HG03565 (cell line): ENCODE measurements around the gene USB1.
A peak's percentile ranks its signal among the peaks of the same experiment; 100 is the strongest.

ENCODE experiments used
- ATAC-seq: cut with Tn5 transposase; IDR thresholded peaks from one replicate; pipeline ENCODE4 v1.9.1; 2021; ENCODE audit warnings: mild to moderate bottlenecking, moderate library complexity; ENCODE audit not compliant: unreplicated experiment

The USB1 gene, protein sequence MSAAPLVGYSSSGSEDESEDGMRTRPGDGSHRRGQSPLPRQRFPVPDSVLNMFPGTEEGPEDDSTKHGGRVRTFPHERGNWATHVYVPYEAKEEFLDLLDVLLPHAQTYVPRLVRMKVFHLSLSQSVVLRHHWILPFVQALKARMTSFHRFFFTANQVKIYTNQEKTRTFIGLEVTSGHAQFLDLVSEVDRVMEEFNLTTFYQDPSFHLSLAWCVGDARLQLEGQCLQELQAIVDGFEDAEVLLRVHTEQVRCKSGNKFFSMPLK

DNA sequence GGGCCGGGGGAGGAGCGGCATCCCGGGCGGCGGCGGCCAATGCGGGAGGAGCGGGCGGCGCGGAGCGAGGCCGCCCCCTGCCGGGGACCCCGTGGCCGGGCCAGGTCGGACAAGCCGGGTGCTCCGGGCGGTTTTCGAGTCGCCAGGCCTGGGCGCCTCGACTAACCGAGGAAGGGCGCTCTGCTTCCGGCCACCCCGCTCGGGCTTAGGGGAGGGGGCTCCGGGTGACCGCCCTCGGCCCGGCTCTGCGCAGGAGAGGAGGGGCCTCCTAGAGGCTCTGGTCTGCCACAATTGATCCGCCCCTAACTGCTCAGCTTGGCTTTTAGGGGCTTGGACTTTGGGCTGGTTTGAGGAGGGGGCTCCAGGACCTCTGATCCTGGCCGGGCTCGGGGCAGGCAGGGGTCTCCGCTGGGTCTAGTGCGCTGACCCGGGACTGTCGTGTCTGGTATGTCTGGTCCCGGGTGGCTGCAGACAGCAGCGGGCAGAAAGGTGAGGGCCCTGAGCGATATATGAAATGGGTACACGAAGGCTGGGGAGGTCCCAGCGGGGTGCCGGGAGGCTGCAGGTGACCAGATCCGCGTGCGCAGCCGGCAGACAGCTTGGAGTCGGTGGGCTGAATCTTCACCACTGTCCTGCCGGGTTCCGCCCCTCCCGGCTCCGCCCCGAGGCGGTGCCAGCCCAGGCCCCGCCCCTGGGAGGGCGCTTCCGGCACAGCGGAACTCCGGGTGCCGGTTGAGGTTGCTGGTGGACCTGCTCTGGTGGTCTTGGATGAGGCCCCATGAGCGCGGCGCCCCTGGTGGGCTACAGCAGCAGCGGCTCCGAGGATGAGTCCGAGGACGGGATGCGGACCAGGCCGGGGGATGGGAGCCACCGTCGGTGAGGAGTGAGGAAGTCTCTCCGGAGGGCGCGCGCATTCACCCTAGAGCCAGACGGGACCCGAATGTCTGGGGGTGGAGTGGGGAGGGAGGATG, at the start of gene USB1:
Gene USB1, plus strand, starts transcription at position 702 of the 971 bp plus-strand sequence. Its CDS starts 77 bp downstream, at position 779.
- peak; percentile 72 for ATAC-seq

DNA sequence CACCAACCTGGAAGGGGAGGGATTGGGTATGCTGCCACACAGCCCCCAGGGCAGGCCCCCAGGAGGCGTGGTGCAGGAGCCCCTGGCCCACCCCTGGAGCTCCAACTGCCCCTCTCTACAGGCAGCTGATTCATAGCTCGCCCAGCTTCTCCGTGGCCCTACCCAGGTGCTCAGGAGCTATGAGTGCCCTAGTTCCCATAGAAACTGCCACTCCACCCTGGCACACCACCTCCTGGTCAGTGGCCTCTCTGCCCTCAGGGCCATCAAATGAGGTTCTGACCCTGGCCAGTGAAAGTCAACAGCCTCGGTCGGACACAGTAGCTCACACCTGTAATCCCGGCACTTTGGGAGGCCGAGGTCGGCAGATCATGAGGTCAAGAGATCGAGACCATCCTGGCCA, 48.3 kb upstream of the USB1 start:
- ATAC-seq = no peak

DNA sequence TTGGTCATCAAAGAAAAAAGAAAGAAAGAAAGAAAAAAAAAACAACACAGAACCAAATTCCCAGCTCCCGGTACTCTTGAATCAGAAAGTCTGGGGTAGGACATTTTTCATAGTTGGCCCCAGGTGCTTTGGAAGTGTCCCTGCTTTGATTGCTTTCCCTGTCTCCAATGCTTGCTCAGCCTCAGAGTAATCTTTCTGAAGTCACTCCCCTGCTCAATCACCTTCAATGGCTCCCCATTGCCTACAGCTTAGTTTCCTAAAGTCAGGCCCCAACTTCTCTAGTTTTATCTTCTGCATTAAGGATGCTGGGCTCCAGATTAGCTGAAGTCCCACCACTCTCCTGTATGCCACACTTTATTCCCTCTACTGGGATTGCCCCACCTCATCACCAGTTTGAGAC, 47.4 kb upstream of the USB1 start:
- ATAC-seq = no peak

DNA sequence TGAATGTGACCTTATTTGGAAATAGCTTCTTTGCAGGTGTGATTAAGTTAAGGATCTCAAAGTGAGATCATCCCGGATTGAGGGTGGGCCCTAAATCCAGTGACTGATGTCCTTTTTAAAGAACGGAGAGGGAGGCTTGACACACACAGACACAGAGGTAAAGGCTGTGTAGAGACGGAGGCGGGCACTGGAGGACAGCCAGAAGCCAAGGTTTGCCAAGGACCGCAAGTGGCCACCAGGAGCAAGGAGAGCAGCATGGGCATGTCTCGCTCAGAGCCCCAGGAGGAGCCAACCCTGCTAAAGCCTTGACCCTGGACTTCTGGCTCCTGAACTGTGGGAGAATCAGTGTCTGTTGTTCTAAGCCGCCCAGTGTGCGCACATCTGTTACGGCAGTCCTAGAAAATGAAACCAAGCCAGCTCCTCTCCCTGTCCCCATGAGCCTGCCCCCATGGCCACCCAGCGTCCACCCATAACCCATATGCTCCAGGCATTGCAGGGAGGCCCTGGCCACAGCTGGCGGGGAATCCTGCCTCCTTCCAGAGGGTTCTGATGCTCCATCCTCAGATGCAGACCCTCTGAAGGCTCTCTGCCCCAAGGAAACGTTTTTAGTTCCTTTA, 45.5 kb upstream of the USB1 start:
- no peak for ATAC-seq

DNA sequence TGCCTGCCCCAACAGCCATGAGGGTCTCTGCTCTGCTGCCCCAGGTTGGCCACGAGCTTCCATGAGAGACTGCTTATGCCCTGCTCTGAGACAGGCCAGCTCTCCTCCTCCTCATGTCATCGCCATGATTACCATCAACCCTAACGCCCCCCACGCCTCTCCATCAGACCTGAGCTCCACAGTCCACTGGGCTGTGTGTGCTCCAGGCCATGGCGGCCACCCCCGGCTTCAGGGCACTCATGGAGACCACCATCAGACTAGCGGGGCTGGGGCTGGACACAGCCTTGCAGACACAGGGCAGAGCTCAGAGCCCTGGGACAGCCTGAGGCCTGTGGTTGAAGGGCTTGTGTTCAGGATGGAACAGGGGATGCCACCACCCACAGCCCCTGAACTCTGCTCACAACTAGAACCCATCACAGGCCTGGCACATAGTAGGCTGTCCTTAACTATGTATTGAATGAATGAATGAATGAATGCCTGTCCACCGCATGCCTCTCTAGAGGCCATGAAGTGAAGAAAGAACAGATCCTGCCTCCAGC, 44.9 kb upstream of the USB1 start:
- ATAC-seq = no peak

DNA sequence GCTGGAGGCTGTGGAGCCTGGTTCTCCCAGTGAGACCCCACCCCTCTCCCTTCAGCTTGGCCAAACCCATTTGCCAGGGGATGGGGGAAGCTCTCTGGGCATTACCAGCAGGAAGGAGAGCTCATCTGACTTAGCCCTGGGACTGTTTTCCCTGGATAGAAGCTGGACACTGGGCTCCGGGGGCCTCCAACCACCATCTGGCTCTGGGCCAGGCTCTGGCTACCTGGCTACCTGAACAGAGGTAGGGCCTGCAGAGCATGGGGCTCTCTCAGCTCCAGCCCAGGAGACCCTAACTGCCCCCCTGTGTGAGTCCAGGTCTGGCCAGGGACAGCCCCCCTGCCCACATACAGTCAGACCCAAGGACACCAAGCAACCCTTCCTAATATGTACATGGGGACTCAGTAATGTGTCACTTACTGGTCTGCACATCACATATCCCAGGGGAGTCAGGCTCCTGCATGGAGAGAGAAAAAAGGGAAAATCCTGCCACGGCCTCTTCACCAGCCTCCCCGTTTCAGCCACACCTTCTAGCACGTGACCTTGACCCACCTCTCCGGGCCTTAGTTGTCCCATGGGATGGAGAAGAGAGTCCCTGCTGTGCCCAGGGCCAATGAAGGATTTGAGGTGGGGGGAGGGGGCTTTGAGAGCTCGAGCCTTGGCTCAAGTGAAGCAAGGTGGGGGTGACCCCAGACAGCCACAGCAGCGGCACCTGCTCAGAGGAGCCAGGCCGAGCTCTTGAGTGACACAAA, 44.1 kb upstream of the USB1 start:
- ATAC-seq = no peak

DNA sequence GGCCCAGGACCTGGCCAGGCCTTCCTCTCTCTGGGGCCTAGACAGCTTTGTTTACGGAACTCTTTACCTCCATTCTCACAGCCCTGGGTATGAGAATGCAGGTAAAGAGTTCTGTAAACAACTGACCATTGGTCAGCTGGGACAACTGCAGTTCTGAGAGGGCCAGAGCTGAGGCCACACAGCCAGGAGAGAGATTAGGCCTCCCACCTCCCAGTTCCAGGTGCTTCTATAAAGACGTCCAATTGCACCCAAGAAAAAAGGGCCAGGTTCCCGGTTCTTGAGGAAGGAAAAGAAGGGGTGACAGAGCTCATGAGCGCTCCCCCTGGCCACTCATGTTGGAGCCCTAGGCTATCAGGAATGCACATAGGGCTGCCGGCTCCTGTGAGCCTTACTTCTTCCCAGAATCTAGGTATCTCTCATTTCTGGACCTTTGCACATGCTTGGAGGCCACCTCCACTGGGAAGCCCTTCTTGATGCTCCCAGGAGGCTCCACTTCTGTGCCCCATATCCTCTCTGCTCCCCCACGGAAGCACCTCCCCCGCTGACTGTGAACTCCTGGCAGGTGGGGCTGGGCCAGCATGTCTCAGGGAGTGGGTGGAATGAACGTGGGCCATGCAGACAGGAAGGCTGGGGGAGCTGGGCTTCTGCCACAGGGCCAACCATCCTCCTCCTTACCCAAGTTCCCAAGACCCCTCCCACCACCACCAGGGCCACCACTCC, 43.4 kb upstream of the USB1 start:
- no peak for ATAC-seq

DNA sequence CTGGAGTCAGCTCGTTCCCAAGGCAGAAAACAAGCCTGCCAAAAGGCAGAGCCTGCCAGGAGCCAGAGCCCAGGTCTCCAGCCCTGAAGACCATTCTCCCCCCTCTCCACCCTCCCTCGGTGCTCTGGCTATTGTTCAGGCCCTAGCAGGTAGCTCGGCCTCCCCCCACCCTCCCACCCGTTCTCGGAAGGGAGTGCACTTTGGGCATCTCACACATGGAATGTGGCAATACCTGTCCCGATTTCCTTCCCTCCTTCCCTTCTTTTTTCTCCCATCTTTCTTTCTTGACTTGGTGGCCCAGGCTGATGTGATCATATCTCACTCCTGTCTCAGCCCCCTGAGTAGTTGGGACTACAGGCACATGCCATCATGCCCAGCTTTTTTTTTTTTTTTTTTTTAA, 42.7 kb upstream of the USB1 start:
- no peak for ATAC-seq

DNA sequence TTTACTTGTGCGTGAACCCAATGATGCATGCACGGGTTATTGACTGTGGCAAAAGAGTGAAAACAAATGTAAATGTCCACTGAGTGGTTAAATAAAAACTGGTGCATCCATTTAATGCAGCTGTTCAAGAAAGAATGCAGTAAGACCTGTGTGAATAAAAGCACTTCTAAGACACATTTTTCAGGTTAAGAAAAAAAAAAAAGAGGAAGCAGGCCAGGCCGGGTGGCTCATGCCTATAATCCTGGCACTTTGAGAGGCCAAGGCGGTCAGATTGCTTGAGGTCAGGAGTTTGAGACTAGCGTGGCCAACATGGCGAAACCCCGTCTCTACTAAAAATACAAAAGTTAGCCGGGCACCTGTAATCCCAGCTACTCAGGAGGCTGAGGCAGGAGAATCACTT, 42.1 kb upstream of the USB1 start:
- no peak for ATAC-seq

DNA sequence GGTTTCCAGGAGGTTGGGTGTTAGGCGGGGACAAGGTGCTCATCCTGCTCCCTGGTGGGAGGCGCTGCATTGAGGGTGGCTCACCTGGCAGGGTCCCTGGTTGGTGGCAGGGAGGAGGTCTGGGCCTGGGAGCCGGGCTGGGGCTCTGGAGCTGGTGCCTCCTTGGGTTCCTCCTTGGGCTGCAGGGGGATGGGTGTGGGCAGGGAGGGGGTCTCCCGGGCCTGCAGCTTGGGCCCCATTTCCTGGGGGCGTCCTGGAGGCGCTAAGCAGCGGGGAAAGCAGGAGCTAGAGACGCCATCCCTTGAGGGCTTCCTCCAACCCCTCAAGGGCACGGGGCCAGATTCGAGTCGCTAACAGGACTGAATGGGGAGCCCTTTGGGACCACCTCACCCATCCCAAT, 41.4 kb upstream of the USB1 start:
- no peak for ATAC-seq

DNA sequence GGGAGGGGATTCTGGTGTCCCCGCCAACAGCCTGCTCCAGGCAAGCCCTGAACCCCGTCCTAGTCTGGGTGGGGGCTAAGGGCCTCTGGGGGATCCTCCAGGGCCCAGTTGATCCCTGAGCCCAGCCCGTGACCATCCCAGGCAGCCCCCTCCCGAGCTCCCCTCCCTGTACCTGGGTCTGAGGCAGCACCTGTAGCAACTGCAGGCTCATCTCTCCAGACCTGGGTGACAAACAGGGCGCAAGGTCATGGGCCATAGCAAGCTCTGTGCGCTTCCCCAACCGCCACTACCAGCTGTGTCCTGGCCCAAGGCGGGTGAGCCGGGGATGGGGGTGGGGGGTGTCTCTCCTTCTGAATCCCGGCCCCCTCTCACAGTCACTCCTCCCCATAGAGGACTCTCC, 40.9 kb upstream of the USB1 start:
- ATAC-seq = no peak

DNA sequence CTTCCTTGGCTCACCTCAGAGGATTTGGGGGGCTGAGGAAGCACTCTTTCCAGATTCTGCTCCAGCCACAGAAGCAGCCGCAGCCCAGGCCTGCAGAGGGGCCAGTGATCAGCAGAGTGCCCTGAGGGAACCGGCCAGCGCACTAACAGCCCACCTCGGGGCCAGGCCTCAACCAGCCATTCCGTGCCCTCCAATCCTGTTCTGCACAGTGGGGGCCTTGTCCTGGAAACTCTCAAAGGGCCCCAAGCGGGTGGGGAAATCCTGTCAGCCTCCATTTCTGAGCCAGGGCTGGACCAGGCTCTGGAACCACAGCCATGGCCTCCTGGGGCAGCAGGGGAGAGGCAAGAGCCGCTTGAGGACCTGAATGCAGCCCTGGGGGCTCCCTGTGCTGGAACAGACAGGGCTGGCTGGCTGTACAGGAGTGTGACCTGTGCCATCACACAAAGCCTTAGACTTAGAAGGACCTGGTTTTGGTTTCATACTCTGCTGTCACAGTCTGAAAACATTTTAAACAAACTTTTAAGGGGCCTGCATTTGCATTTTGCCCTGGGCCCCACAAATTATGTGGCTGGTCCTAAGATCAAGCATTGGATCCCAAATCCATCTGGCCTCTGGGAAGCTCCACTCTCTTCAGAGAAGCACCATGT, 40.3 kb upstream of the USB1 start:
- ATAC-seq = no peak

DNA sequence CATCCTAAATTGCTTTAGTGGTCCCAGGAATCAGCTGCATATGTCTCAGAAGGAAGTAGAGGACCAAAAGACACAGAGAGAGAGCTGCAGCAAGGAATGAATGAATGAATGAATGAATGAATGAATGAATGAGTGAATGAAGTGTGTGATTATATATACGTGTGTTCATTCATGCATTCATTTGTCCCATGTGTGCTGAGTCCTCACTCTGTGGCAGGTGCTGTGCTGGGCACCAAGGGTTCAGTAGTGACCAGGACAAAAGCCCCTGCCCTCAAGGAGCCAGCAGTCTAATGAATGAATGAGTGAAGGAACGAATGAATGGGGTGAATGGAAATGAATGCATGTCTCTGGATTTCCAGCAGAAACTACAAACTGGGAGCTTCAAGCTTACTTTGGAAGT, 39.7 kb upstream of the USB1 start:
- ATAC-seq = no peak

DNA sequence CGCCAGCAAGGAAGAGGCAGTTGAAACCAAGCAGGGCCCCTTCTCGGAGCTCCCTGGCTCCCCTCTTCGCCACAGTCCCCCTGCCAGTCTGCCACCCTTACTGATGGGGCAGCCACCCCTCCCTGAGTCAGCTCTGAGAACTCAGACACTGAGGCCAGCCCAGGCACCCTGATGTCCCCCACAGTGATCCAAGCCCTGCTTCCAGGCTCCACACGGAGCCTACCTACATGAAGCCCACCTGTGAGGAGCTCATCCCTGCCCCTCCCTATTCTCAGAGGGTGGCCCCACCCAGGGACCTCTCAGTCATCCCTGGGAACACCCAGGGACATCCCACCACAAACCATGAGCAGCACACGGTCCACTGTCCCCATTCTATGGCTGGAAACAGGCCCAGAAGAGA, 39.2 kb upstream of the USB1 start:
- ATAC-seq = no peak

DNA sequence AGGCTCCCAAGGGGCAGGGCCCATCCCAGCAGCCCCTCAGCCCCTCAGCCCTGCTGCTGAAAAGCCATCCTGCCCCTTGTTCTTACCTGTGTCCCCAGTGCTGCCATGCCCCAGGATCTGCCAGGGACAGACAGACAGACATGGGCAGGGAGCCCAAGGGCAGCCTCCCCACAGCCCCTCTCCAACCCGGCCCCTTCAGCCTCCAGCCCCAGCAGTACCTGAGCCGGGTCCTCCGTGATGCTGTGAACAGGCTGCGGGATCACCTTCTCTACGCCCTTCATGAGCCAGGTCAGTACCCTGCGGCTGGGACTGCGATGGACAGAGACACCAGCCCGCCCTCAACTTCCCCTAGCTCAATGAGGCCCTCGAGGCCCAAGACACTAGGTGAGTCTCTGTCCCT, 38.5 kb upstream of the USB1 start:
- ATAC-seq = no peak

DNA sequence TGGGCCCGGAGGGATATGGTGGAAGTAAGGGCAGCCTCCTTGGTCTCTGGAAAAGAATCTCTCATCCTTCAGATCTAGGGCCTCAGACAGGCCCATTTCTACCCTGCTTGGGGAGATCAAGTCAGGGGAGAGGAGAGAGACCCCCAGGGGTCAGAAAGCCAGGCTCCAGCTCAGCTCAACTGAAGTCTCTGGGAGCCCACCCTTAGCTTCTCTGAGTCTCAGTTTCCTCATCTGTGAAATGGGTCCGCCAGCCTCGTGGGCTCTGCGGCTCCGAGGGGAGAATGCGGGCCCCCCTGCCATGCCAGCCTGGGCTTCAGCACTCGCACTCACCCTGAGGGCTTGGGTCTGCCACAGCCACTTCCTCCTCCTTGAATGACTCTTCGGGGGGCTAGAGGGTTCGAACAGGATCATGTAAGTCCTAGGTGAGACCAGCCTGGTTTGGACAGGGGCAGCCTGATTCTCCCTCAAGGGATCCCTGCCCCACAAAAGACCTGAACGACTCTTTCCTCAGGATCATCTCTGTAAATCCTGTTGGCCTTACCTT, 37.0 kb upstream of the USB1 start:
- no peak for ATAC-seq

DNA sequence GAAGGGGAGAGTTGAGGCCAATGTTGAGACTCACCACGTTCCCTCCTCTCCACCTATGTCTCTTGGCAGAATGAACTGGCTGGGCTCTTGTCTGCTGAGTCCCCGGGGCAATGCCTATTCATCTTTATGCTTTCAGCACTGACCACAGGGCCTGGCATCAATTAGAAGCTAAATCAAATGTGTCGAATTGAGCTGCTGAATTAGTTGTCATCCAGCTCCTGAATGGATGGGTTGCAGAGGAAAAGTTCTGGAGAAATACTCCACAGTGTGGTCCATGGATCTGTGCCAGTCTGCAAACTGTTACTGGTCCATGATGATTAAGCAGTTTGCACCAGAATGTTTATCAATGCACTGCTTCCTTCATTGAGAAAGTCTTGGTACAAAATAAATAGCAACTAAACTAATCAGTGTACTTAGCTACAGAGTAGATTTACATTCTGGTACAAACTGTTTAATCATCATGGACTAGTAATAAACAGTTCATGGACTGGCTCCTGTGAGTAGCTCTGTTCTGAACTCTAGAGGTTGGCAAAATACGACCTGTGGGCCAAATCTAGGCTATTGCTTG, 34.9 kb upstream of the USB1 start:
- no peak for ATAC-seq

DNA sequence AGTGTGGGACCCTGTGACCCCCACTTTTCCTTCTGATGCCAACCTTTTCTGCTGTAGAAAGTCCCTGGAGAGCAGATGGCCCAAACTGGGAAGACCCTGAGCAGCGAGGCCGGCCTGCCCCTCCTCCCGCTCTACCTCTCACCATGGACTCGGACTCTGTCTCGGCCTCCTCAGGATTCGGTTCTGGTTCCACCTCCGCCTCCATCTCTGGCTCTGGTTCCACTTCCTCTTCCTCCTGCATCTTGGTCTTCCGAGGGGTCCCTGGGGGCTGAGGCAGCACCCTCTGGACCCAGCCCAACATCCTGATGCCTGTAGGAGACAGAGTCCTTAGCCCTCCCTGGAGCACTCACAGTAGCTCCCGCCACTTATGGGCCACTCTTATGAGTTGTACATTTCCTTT, 34.2 kb upstream of the USB1 start:
- no peak for ATAC-seq

DNA sequence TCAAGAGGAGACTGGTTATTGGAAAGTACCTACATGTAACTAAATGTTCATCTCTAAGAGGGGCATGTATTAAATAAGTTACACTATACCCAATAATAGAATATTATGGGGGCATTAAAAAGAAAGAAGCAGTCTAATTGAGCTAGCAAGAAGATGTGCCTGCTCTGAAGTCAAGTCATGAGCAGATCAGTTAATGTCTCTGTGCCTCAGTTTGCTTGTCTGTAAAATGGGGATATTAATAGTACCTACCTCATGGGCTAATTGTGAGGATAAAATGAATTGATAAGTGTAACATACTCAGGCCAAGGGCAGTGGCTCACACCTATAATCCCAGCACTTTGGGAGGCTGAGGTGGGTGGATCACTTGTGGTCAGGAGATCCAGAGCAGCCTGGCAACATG, 33.3 kb upstream of the USB1 start:
- ATAC-seq = no peak
